Measurements from ENCODE around the gene VCAN.

The VCAN gene

GRCh38 chr5:83494666-83495065 is 23.1 kb downstream of the VCAN start:
- no peak for DNase-seq (ENCODE audit: low read depth)

GRCh38 chr5:83496626-83497025 is 25.1 kb downstream of the VCAN start:
- no peak for DNase-seq (ENCODE audit: low read depth)

GRCh38 chr5:83498585-83498984 is 27.0 kb downstream of the VCAN start:
- DNase-seq (ENCODE audit: low read depth), result no peak

- no peak for DNase-seq (ENCODE audit: low read depth)
Measured at GRCh38 chr5:83503662-83504061, 32.1 kb downstream of the VCAN start.

- peak; percentile 49 for DNase-seq (ENCODE audit: low read depth)
Measured at GRCh38 chr5:83507431-83507830, 35.9 kb downstream of the VCAN start.

- peak; percentile 23 for DNase-seq (ENCODE audit: low read depth)
Measured at GRCh38 chr5:83509540-83509939, 38.0 kb downstream of the VCAN start.

- no peak for DNase-seq (ENCODE audit: low read depth)
Measured at GRCh38 chr5:83510260-83510659, 38.7 kb downstream of the VCAN start.

GRCh38 chr5:83512061-83512745 is 40.7 kb downstream of the VCAN start:
- DNase-seq (ENCODE audit: low read depth), result no peak

GRCh38 chr5:83513081-83513480 is 41.5 kb downstream of the VCAN start:
- DNase-seq (ENCODE audit: low read depth), result no peak

- no peak for DNase-seq (ENCODE audit: low read depth)
Measured at GRCh38 chr5:83513491-83513890, 41.9 kb downstream of the VCAN start.

GRCh38 chr5:83516377-83516776 is 44.8 kb downstream of the VCAN start:
- peak; percentile 28 for DNase-seq (ENCODE audit: low read depth)

- peak; percentile 31 for DNase-seq (ENCODE audit: low read depth)
Measured at GRCh38 chr5:83517072-83517687, 45.6 kb downstream of the VCAN start.

- DNase-seq (ENCODE audit: low read depth), result no peak
Measured at GRCh38 chr5:83517688-83518085, 46.1 kb downstream of the VCAN start.

- DNase-seq (ENCODE audit: low read depth), result no peak
Measured at GRCh38 chr5:83518319-83519061, 46.9 kb downstream of the VCAN start.

GRCh38 chr5:83522446-83522845 is 50.9 kb downstream of the VCAN start:
- no peak for DNase-seq (ENCODE audit: low read depth)

GRCh38 chr5:83523929-83524328 is 52.4 kb downstream of the VCAN start:
- DNase-seq (ENCODE audit: low read depth), result no peak

- no peak for DNase-seq (ENCODE audit: low read depth)
Measured at GRCh38 chr5:83524345-83524744, 52.8 kb downstream of the VCAN start.

GRCh38 chr5:83524991-83525390 is 53.4 kb downstream of the VCAN start:
- no peak for DNase-seq (ENCODE audit: low read depth)

- no peak for DNase-seq (ENCODE audit: low read depth)
Measured at GRCh38 chr5:83526289-83526688, 54.7 kb downstream of the VCAN start.

- no peak for DNase-seq (ENCODE audit: low read depth)
Measured at GRCh38 chr5:83527221-83527620, 55.7 kb downstream of the VCAN start.

- DNase-seq (ENCODE audit: low read depth), result no peak
Measured at GRCh38 chr5:83527722-83528438, 56.3 kb downstream of the VCAN start.

GRCh38 chr5:83528439-83528769 is 56.9 kb downstream of the VCAN start:
- no peak for DNase-seq (ENCODE audit: low read depth)

- DNase-seq (ENCODE audit: low read depth), result no peak
Measured at GRCh38 chr5:83530193-83530592, 58.6 kb downstream of the VCAN start.
